GM18870 (cell line): ENCODE measurements around the gene ZNF416.
A peak's percentile ranks its signal among the peaks of the same experiment; 100 is the strongest.

Experiments used
- ATAC-seq: cut with Tn5 transposase; IDR thresholded peaks from one replicate; pipeline ENCODE4 v1.9.1; 2021; ENCODE audit warnings: moderate library complexity; ENCODE audit not compliant: unreplicated experiment

Gene ZNF416

GRCh38 chr19:57578487-57579205 lies at the start of gene ZNF416:
Gene ZNF416, minus strand, starts transcription at chr19:57578911. Its CDS starts 207 bp downstream, at chr19:57578704.
- peak; percentile 96 for ATAC-seq

DNA sequence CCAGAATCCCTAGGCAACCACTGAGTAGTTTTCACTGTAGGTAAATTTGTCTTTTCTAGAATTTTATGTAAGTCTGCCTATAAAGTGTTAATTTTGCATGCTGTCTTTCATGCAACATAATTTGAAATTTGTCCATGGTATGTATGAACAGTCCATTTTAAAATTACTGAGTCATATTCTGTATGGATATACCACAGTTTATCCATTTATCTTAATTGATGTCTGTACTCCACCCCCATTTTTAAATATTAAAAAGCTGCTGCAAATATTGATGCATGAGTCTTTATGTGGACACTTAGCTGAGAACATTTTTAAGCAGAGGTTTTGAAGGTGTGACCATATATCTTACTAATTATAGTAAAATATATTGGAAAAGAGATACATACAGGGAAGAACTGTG lies 44.4 kb upstream of the ZNF416 start:
- no peak for ATAC-seq

DNA sequence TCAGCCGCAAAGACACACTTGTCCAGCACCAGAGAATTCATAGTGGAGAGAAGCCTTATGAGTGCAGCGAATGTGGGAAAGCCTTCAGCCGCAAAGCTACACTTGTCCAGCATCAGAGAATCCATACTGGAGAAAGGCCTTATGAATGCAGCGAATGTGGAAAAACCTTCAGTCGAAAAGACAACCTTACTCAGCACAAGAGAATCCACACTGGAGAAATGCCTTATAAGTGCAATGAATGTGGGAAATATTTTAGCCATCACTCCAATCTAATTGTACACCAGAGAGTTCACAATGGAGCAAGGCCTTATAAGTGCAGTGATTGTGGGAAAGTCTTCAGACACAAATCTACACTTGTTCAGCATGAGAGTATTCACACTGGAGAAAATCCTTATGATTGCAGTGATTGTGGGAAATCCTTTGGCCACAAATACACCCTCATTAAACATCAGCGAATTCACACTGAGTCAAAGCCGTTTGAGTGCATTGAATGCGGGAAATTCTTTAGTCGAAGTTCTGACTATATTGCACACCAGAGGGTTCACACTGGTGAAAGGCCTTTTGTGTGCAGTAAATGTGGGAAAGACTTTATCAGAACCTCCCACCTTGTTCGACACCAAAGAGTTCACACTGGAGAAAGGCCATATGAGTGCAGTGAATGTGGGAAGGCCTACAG lies 42.1 kb upstream of the ZNF416 start:
- no peak for ATAC-seq

- no peak for ATAC-seq
These were observed 36.6 kb upstream of the ZNF416 start for GRCh38 chr19:57615346-57615745.

GRCh38 chr19:57613941-57614743 lies 35.4 kb upstream of the ZNF416 start, which contains the start of gene ZNF134:
Gene ZNF134, plus strand, starts transcription at chr19:57614242. Its CDS starts 5,227 bp downstream, at chr19:57619469.
- ATAC-seq: peak; percentile 83

GRCh38 chr19:57611113-57611512 lies 32.4 kb upstream of the ZNF416 start:
- ATAC-seq: no peak

DNA sequence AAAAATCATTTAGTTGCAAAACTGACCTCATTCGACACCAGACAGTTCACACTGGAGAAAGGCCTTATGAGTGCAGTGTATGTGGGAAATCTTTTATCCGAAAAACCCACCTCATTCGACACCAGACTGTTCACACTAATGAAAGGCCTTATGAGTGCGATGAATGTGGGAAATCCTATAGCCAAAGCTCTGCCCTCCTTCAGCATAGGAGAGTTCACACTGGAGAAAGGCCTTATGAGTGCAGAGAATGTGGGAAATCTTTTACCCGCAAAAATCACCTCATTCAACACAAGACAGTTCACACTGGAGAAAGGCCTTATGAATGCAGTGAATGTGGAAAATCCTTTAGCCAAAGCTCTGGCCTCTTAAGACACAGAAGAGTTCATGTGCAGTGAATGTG lies 28.2 kb upstream of the ZNF416 start:
- no peak for ATAC-seq

- ATAC-seq: peak; percentile 82
These were observed 21.2 kb upstream of the ZNF416 start, which contains the start of gene ZNF530 for GRCh38 chr19:57599761-57600383. Gene ZNF530, plus strand, starts transcription at chr19:57599885. Its CDS starts 4,461 bp downstream, at chr19:57604346.

- ATAC-seq: peak; percentile 22
These were observed 20.7 kb upstream of the ZNF416 start for GRCh38 chr19:57599377-57599760.

GRCh38 chr19:57587529-57587928 lies 8.8 kb upstream of the ZNF416 start:
- no peak for ATAC-seq

- no peak for ATAC-seq
These were observed 5.1 kb upstream of the ZNF416 start, which contains the start of gene ZIK1 for GRCh38 chr19:57583521-57584416. Gene ZIK1, plus strand, starts transcription at chr19:57584145. Its CDS starts 212 bp downstream, at chr19:57584357.

DNA sequence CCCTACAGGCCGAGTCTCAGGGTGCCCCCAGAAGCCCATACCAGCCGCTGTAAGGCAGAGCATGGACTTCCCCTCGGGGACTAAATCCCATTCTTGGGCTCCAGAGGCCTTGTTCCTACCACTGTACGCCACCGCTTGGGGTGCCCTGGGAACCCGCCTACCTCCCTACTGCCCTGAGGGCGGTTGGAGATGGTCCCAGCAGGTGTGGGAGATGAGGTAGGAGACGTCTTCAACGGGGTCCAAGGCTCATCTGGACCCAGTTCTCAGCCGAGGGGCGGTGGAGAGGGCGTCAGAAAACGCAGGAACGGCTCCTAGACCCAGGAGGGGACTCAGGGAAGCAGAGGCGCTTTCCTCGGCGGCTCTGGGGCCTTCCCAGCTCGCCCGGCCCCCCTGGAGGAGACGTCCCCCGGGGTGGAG lies 4.4 kb upstream of the ZNF416 start:
- no peak for ATAC-seq

DNA sequence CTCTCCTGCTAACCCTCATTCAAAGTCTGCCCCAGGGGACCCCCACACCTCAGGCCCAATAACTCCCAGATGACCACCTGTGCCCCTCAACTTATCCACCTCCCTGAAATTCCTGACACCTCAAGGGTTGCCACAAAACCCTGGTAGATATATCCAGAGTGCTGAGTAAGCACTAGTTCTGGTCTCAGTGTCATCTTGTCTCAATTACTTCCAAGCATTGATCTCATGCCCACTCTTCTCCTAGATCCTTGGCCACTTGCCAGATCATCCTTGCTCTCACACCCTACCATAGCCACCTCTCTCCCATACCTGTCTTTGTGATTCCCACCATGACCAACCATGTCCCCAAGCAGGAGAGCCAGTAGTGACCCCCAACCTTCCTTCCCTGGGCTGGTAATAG lies 2.0 kb downstream of the ZNF416 start:
- ATAC-seq: no peak

- ATAC-seq: no peak
These were observed 6.2 kb downstream of the ZNF416 start for GRCh38 chr19:57572415-57572947.

DNA sequence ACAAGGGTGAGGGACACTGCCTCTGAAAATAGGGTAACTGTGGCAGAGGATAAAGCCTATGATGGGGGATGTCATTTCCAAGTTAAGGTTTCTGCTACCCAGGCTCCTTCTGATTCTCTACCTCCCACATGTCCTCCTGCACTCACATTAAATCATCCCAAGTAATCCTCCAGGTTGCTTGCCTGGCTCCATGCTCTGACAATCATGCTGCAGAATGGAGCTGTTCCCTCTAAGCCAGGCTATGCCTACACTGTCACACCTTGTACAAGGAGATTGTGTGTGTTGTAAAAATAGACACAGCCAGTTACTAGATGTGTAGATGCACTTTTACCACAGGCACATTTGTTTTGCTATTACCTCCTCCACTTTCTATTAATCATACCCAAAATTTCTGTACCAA lies 8.0 kb downstream of the ZNF416 start:
- ATAC-seq: no peak

- no peak for ATAC-seq
These were observed 12.1 kb downstream of the ZNF416 start for GRCh38 chr19:57566396-57567265.

GRCh38 chr19:57563547-57563946 lies 15.2 kb downstream of the ZNF416 start:
- ATAC-seq: no peak

- peak; percentile 20 for ATAC-seq
These were observed 18.6 kb downstream of the ZNF416 start for GRCh38 chr19:57560049-57560491.
